ENCODE measurements around the gene KRTAP12-4.

Gene KRTAP12-4

GRCh38 chr21:44681152-44681551 is 26.7 kb upstream of the KRTAP12-4 start:
- Histone ChIP-seq H3K9me3 (ENCODE audit: insufficient read depth, low read length, severe bottlenecking) (no peaks in the 10 kb centered on the region), H3K4me2 (ENCODE audit: insufficient read depth, low read length) (no peak overlapping the region), H3K4me1 (ENCODE audit: insufficient read depth, low read length) (no peaks in the 10 kb centered on the region), H3K27ac (ENCODE audit: low read length) (no peak overlapping the region), H3K36me3 (ENCODE audit: insufficient read depth, low read length) (no peaks in the 10 kb centered on the region), H3K9ac (ENCODE audit: low read depth, low read length) (no peak overlapping the region), H3K27me3 (ENCODE audit: insufficient read depth, low read length, poor library complexity) (no peaks in the 10 kb centered on the region), H3K4me3 (ENCODE audit: low read depth in 1 of 2, low read length in 2 of 2) (no peak overlapping the region), H2AFZ (ENCODE audit: low read depth, low read length) (no peak overlapping the region), H4K20me1 (ENCODE audit: insufficient read depth, low read length) (no peaks in the 10 kb centered on the region), H3K79me2 (ENCODE audit: insufficient read depth, low read length) (no peaks in the 10 kb centered on the region)
- DNase-seq (no peak), ATAC-seq (ENCODE audit: insufficient read depth, low read depth) (no peak)
- TF ChIP-seq CTCF (IDR thresholded peaks at IDR 0.05; ENCODE audit: borderline replicate concordance, extremely low read depth, low read length, poor library complexity, severe bottlenecking): no peak
- TF ChIP-seq EZH2 (IDR thresholded peaks at IDR 0.05; ENCODE audit: borderline replicate concordance, low read depth, low read length, severe bottlenecking): no peak

GRCh38 chr21:44677881-44678280 is 23.4 kb upstream of the KRTAP12-4 start:
- Histone ChIP-seq H3K4me1 (ENCODE audit: insufficient read depth, low read length) (no peaks in the 10 kb centered on the region), H3K27me3 (ENCODE audit: insufficient read depth, low read length, poor library complexity) (no peaks in the 10 kb centered on the region), H3K27ac (ENCODE audit: low read length) (no peak overlapping the region), H3K9me3 (ENCODE audit: insufficient read depth, low read length, severe bottlenecking) (no peaks in the 10 kb centered on the region), H4K20me1 (ENCODE audit: insufficient read depth, low read length) (no peaks in the 10 kb centered on the region), H3K4me3 (ENCODE audit: low read depth in 1 of 2, low read length in 2 of 2) (no peak overlapping the region), H3K9ac (ENCODE audit: low read depth, low read length) (no peak overlapping the region), H3K4me2 (ENCODE audit: insufficient read depth, low read length) (no peak overlapping the region), H2AFZ (ENCODE audit: low read depth, low read length) (no peak overlapping the region), H3K36me3 (ENCODE audit: insufficient read depth, low read length) (no peaks in the 10 kb centered on the region), H3K79me2 (ENCODE audit: insufficient read depth, low read length) (no peaks in the 10 kb centered on the region)
- ATAC-seq (ENCODE audit: insufficient read depth, low read depth) (no peak), DNase-seq (no peak)
- TF ChIP-seq EZH2 (IDR thresholded peaks at IDR 0.05; ENCODE audit: borderline replicate concordance, low read depth, low read length, severe bottlenecking) (no peak), CTCF (IDR thresholded peaks at IDR 0.05; ENCODE audit: borderline replicate concordance, extremely low read depth, low read length, poor library complexity, severe bottlenecking) (no peak)

- no peak for TF ChIP-seq CTCF (IDR thresholded peaks at IDR 0.05; ENCODE audit: borderline replicate concordance, extremely low read depth, low read length, poor library complexity, severe bottlenecking)
- no peak for TF ChIP-seq EZH2 (IDR thresholded peaks at IDR 0.05; ENCODE audit: borderline replicate concordance, low read depth, low read length, severe bottlenecking)
- H3K9me3 ChIP-seq (ENCODE audit: insufficient read depth, low read length, severe bottlenecking): peaks cover 10% of the 10 kb centered on the region
- DNase-seq (no peak), ATAC-seq (ENCODE audit: insufficient read depth, low read depth) (no peak)
- H2AFZ ChIP-seq (ENCODE audit: low read depth, low read length): no peak overlapping the region
- no peaks in the 10 kb centered on the region for H3K36me3 ChIP-seq (ENCODE audit: insufficient read depth, low read length)
- H3K27me3 ChIP-seq (ENCODE audit: insufficient read depth, low read length, poor library complexity): no peaks in the 10 kb centered on the region
- no peak overlapping the region for H3K4me2 ChIP-seq (ENCODE audit: insufficient read depth, low read length)
- H4K20me1 ChIP-seq (ENCODE audit: insufficient read depth, low read length): no peaks in the 10 kb centered on the region
- no peak overlapping the region for H3K9ac ChIP-seq (ENCODE audit: low read depth, low read length)
- H3K79me2 ChIP-seq (ENCODE audit: insufficient read depth, low read length): no peaks in the 10 kb centered on the region
- H3K27ac ChIP-seq (ENCODE audit: low read length): no peak overlapping the region
- H3K4me3 ChIP-seq (ENCODE audit: low read depth in 1 of 2, low read length in 2 of 2): no peak overlapping the region
- H3K4me1 ChIP-seq (ENCODE audit: insufficient read depth, low read length): no peaks in the 10 kb centered on the region
These were observed 17.5 kb upstream of the KRTAP12-4 start for GRCh38 chr21:44671911-44672310.
